ENCODE results near the gene XK. TPM values are rescaled to one million over a fixed set of nuclear protein-coding genes. Genes with fewer than 3 reads are reported as not detected.
"Not testable (repeated sequence)": the region's sequence is repeated elsewhere in the genome, so short reads cannot be mapped to it uniquely, and the experiment has no call there.

The XK gene
- polyA plus RNA-seq (2012; ENCODE audit: missing spikeins), result 0.08 TPM

DNA sequence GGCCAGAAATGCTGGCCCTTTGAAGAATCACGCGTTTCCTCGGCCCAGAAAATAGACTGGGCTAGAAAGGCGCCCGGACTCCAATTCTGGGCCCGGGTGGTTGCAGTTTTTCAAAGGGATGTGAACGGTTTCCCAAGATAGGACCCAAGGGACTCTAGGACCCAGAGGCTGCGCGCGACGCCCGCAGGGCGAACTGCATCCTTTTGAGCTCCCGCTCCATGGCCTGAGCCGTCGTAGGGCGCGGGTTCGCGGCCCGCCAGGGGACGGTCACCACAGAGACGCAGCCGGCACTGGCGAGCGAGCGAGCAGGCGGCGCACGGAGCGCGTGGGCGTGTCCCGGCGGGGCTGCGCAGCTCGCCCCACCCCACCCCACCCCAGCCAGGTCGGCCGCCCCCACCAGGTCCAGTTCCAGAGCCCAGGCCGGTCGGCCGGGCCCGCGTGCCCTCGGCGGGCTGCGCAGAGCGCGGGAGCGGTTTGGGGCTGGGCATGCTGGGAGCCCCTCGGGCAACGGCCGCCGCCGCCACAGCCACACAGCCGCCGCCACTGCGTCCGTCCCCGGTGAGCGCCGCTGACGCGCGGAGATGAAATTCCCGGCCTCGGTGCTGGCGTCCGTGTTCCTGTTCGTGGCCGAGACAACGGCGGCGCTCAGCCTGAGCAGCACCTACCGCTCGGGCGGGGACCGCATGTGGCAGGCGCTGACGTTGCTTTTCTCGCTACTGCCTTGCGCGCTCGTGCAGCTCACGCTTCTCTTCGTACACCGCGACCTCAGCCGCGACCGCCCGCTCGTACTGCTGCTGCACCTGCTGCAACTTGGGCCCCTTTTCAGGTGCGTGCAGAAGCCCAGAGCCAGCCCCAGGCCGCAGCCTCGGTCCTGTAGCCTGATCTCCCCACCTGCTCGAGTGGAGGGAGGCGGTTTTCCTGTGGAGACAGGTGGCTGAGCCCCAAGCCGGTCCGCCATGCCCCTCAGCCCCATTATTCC is at the start of gene XK:
XK (plus strand) TSS at position 411 of the 979 bp plus-strand sequence; CDS start at position 582, 171 bp downstream.
- TF ChIP-seq TAF1 (IDR thresholded peaks at IDR 0.05; ENCODE audit: borderline replicate concordance, low read depth, low read length) (no peak), POLR2AphosphoS5 (IDR thresholded peaks at IDR 0.05; ENCODE audit: low read depth, low read length) (no peak), POLR2A (IDR thresholded peaks at IDR 0.05; ENCODE audit: low read depth, low read length) (no peak)
- peak; percentile 57 for FAIRE-seq
- DNase-seq (ENCODE audit: insufficient read length), result peak; percentile 6

DNA sequence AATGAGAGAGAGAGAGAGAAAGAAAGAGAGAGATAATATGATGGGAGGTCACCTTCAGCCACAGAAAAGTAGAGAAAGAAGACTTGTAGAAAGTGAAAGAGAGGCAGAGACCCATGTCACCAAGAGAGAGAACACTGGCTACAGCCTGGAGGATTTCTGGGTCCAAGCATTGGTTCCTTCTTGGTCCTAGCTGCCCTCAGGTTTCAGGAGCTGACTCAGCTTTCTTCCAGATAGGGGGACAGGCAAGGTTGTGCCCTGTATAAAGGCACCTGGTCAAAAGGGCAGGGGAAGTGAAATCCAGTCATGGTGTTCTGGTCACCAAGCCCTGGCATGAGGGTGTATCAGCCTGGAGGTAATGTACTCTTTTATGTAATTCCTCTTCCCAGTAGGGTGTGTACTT is 47.5 kb upstream of the XK start:
- TF ChIP-seq POLR2A (IDR thresholded peaks at IDR 0.05; ENCODE audit: low read depth, low read length), result no peak
- TF ChIP-seq TAF1 (IDR thresholded peaks at IDR 0.05; ENCODE audit: borderline replicate concordance, low read depth, low read length), result no peak
- TF ChIP-seq POLR2AphosphoS5 (IDR thresholded peaks at IDR 0.05; ENCODE audit: low read depth, low read length), result no peak
- DNase-seq (ENCODE audit: insufficient read length), result no peak
- FAIRE-seq, result no peak

DNA sequence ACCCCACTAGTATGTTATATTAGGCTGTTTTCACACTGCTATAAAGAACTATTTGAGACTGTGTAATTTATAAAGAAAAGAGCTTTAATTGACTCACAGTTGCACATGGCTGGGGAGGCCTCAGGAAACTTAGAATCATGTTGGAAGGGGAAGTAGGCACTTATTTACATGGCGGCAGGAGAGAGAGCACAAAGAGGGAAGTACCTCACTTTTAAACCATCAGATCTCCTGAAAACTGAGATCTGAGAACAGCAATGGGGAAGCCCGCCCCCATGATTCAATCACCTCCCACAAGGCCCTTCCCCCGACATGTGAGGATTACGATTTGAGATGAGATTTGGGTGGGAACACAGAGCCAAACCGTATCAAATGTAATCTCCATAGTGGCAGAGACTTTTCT is 45.4 kb upstream of the XK start:
- DNase-seq (ENCODE audit: insufficient read length) (no peak), FAIRE-seq (no peak)
- no peak for TF ChIP-seq POLR2AphosphoS5 (IDR thresholded peaks at IDR 0.05; ENCODE audit: low read depth, low read length)
- TF ChIP-seq TAF1 (IDR thresholded peaks at IDR 0.05; ENCODE audit: borderline replicate concordance, low read depth, low read length), result no peak
- no peak for TF ChIP-seq POLR2A (IDR thresholded peaks at IDR 0.05; ENCODE audit: low read depth, low read length)

DNA sequence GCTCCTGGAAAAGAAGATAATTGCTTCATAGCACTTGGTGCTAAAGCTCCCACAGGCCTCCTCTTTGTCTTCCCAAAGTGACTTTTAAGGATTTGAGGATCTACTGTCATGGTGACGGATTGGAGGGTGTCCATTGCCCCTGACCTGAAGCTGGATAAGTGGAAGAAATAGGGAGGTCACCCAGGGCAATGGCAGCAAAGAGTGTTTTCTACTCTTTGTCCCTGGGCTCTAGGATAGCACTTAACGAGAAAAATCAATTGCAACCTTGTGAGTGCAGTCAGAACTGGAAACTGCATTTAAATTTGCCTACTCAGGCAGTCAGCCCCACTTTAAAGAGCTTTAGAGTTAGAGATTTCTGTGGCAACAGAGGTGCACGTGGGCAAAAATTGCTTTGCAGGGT is 43.7 kb upstream of the XK start:
- TF ChIP-seq TAF1 (IDR thresholded peaks at IDR 0.05; ENCODE audit: borderline replicate concordance, low read depth, low read length) (no peak), POLR2AphosphoS5 (IDR thresholded peaks at IDR 0.05; ENCODE audit: low read depth, low read length) (no peak), POLR2A (IDR thresholded peaks at IDR 0.05; ENCODE audit: low read depth, low read length) (no peak)
- DNase-seq (ENCODE audit: insufficient read length) (no peak), FAIRE-seq (no peak)

DNA sequence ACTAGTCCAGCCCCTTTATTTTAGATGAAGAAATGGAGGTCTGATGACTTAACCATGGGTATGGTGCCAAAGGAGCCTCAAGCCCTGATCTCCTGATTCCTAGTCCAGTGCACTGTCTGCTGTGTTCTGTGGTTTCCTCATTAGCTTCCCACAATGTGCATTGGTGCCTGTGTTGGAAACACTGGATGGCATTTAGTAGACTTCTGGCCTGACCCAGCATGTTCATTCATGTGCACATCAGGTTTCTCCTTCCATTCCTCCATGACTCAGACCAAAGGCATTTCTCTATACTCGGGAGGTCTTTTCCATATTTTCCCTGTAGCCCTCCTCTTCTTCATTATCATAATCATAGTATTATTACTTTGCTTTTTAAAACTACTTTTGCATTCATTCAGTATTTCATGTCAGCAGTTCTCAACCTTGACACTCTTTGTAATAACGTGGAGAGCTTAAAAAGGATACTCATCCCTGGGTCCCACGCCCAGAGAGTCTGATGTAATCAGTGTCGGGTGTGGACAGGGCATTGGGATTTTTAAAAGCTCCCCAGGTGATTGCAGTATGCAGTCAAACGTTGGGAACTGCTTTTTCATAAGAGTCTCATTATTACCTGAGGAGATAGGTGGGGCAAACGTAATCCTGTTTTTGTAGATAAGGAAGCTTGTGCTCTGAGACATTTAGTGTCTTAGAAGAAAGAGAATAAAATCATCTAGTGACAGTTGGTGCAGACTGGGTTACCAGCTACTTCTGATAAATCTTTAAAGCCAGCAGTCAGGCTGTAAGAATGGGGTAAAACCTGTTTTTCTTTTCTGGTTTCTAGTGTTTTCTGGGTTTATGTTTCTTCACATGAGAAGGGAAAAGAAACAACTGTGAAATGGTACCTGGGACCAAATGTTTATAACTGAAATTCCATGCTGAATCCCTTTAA is 40.9 kb upstream of the XK start:
- DNase-seq (ENCODE audit: insufficient read length) (no peak), FAIRE-seq (no peak)
- TF ChIP-seq TAF1 (IDR thresholded peaks at IDR 0.05; ENCODE audit: borderline replicate concordance, low read depth, low read length) (no peak), POLR2A (IDR thresholded peaks at IDR 0.05; ENCODE audit: low read depth, low read length) (no peak), POLR2AphosphoS5 (IDR thresholded peaks at IDR 0.05; ENCODE audit: low read depth, low read length) (no peak)

- DNase-seq (ENCODE audit: insufficient read length) (no peak), FAIRE-seq (no peak)
- no peak for TF ChIP-seq POLR2A (IDR thresholded peaks at IDR 0.05; ENCODE audit: low read depth, low read length)
- TF ChIP-seq TAF1 (IDR thresholded peaks at IDR 0.05; ENCODE audit: borderline replicate concordance, low read depth, low read length), result no peak
- TF ChIP-seq POLR2AphosphoS5 (IDR thresholded peaks at IDR 0.05; ENCODE audit: low read depth, low read length), result no peak
Observed at GRCh38 chrX:37646254-37646653, 39.3 kb upstream of the XK start.

GRCh38 chrX:37650879-37651278 is 34.7 kb upstream of the XK start:
- not testable (repeated sequence) for DNase-seq (ENCODE audit: insufficient read length); FAIRE-seq

GRCh38 chrX:37651921-37652452 is 33.6 kb upstream of the XK start:
- FAIRE-seq, result no peak
- no peak for DNase-seq (ENCODE audit: insufficient read length)
- TF ChIP-seq TAF1 (IDR thresholded peaks at IDR 0.05; ENCODE audit: borderline replicate concordance, low read depth, low read length) (no peak), POLR2AphosphoS5 (IDR thresholded peaks at IDR 0.05; ENCODE audit: low read depth, low read length) (no peak), POLR2A (IDR thresholded peaks at IDR 0.05; ENCODE audit: low read depth, low read length) (no peak)

GRCh38 chrX:37652589-37653231 is 32.9 kb upstream of the XK start:
- TF ChIP-seq TAF1 (IDR thresholded peaks at IDR 0.05; ENCODE audit: borderline replicate concordance, low read depth, low read length), result no peak
- DNase-seq (ENCODE audit: insufficient read length) (no peak), FAIRE-seq (no peak)

- TF ChIP-seq POLR2AphosphoS5 (IDR thresholded peaks at IDR 0.05; ENCODE audit: low read depth, low read length) (no peak), TAF1 (IDR thresholded peaks at IDR 0.05; ENCODE audit: borderline replicate concordance, low read depth, low read length) (no peak), POLR2A (IDR thresholded peaks at IDR 0.05; ENCODE audit: low read depth, low read length) (no peak)
- FAIRE-seq (no peak), DNase-seq (ENCODE audit: insufficient read length) (no peak)
Observed at GRCh38 chrX:37653397-37654085, 32.0 kb upstream of the XK start.

All from GM12892 (cell line).